NCI-H748 (cell line): ENCODE results near the gene DHX8.
A peak's percentile ranks its signal among the peaks of the same experiment; 100 is the strongest.
"Not testable (repeated sequence)": the region's sequence is repeated elsewhere in the genome, so short reads cannot be mapped to it uniquely, and the experiment has no call there.

Experiments
- DNase-seq: peaks from one replicate; lab custom pipeline; 2025; ENCODE audit not compliant: unreplicated experiment; lab: John Stamatoyannopoulos, UW

Gene DHX8

DNA sequence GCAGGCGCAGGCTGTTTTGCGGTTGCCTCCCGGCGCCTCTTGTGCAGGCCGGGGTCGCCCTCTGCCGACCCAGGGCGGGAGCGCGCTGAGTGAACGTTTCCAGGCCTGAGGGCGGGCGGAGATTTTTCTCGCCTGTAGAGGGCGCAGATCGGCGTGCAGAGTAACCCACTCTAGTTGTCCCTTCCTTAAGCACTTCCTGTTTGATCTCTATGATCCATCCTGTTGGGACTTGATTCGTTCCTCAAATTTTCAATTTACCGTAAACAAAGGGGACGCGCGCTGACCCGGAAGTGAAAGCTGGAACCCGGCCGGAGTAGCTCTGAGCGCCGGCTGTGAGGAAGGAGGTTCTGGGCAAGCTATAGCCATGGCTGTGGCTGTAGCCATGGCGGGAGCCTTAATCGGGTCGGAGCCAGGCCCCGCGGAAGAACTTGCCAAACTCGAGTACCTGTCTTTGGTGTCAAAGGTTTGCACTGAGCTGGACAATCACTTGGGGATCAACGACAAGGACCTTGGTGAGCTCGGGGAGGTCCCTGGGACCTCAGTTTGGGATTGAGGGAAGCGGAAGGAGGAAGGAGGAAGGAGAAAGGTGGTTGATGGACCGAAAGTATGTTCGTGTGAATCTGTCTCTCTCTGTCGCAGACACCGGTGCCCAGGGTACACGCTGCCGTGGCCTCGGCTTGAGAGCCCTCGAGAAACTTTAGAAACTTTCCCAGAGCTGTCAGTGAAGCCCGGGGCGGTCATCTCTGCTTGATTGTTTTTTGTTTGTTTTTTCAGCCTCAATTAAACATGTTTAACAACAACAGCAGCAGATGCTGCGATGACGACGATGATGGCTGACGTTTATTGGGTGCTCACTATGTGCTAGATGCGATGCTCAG lies at the start of gene DHX8:
TSS of gene DHX8 (plus strand) at position 302 of the 878 bp plus-strand sequence. CDS start at position 365, 63 bp downstream.
- DNase-seq, result peak; percentile 99

DNA sequence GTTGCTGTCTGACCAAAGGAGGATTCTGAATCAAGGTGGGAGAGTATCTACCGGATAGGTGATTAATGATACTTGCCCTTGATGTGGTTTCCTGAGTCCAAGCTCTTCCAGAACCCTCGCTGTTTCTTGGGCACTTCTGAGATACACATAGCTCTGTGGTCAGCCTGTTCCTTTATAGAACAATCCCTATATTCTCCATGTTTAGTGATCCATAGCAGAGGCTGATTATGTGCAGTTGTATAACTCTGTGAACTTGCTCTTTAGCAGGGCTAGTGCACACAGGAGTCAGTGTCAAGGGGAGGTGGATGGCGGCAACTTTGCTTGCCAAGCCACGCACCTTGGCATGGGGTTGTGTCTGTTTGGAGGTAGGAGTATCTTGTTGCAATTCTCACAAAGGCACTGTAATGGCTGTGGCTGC lies 48.9 kb upstream of the DHX8 start:
- no peak for DNase-seq

DNA sequence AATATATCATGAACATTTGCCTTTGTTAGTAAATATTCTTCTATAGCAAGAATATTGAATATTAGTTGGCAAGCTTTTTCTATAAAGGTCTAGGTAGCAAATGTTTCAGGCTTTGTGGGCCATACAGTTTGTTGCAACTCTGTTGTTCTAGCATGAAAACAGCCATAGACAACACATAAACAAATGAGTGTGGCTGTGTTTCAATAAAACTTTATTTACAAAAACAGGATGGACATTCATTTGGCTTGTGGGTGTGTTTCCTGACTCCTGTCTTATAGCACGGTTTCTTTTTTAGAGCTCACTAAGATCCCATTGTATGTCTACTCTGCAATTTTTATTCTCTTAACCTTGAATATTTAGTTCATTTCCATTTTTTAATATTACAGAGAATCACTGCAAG lies 46.0 kb upstream of the DHX8 start:
- no peak for DNase-seq

DNA sequence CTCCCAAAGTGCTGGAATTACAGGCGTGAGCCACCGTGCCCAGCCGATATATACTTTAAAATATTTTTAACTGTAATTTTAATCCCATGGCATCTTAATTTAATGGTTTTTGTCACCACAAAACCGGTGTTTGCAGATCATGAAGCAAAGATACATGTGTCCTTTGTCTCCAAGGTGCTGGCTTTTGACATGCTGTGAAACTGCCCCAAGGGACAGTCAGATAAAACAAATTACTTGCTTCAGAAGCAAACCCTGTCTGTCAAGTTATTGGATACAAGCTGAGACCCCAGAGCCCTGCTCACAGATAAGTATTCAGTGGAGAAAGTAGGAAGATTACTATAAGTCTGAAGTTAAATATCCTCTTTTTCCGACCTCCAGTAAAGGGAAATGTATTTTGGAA lies 45.1 kb upstream of the DHX8 start:
- DNase-seq, result no peak

DNA sequence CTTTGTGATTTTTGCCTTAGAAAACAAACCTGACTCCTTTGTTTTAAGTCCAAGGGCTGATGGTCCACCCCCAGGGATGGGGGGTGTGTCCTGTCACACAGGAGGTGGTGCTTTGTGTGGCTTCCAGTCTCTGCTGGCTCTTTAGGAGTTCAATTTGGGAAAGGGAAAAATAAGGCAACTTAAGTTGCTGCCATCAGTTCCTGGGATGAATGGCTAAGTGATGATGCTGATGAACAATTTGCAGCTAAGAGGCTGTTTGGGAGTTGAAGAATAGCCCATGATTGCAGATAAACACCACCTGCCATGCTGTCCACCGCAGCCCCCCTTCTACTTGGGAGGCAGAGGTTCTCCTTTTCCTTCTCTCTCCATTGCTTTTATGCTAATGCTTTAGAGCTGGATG lies 44.7 kb upstream of the DHX8 start:
- peak; percentile 35 for DNase-seq

DNA sequence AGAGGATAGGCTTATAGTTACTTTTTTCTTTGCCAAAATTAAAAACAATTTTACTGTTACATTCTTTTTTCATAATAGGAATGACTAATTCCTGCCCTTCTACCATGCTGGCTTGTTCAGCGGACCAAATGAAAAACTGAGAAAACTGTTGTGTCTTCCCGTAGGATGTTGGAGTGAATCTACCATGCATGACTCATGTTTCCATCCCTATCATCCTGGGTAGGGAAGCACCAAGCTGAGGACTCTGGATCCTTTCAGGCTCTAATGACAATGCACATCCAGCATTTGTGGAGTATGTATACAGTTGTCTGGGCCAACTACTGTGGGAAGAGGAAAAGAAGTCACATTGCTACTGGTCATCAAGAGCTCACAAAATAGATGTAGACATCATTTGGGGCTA lies 41.1 kb upstream of the DHX8 start:
- no peak for DNase-seq

DNA sequence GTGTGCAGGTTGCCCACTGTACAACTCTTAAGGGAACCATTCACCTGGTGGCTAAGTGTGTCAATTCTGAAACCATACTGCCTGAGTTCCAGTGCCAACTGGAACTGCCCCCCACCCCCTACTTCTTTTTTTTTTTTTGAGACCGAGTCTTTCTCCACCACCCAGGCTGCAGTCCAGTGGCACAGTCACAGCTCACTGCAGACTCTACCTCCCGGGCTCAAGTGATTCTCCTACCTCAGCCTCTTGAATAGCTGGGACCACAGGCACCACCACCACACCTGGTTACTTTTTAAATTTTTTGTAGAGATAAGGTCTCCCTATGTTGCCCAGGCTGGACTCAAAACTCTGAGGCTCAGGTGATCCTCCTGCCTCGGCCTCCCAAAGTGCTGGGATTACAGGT lies 40.4 kb upstream of the DHX8 start:
- DNase-seq, result no peak

DNA sequence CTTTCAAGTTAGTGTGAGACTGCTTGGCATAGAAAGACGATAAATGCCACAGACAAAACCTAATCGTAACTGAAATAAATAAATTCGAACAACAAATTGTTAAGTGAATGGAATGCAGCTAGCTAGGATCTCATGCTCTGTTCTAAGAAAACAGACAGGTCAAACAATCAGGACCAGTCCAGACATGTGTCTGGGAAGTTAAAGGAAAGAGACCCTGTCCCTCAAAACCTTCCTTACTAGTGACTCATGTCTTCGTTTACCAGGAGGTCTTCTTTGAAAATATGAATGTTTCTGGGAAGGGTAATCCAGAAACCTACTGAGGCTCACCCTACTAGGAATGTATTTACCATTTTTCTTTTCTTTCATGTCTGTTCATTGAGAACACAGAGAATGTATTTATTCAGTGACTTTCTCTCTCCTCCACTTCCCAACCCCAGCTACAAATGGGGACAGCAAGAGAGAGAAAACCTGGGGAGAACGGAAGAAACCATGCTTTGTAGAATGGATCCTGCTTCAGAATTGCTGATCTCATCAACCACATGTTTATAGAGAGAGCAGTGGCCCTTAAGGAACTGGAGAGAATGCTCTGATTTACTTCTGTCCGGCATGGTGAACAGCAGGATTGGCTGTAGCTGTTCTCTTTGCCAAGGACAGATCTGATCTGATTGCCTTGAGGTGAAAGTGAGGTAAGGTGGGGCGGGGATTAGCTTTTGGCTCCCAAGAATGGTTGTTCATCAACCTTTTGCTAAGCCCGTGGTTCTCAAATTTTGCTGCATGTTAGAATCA lies 39.4 kb upstream of the DHX8 start:
- DNase-seq, result no peak

DNA sequence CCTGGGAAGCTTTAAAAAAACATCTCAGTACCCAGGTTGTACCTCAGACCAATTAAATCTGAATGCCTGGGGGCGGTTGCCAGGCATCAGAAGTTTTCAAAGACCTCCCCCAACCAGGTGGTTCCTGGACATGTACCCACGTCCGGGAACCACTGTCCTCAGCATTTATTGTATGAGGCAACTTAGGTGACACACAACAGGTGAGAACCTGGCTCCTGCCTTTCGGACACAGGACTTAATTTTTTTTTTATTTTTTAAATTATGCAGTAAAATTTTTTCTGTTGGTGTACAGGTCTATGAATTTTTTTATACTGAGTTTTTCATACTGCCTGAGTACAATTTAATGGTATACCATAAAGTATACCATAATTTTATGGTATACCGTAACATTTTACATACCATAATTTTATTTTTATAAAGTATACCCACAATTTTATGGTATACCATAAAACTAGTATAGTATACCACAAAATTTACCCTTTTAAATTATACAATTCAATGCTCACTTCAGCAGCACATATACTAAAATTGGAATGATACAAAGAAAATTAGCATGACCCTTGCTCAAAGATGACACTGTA lies 38.7 kb upstream of the DHX8 start:
- peak; percentile 15 for DNase-seq

DNA sequence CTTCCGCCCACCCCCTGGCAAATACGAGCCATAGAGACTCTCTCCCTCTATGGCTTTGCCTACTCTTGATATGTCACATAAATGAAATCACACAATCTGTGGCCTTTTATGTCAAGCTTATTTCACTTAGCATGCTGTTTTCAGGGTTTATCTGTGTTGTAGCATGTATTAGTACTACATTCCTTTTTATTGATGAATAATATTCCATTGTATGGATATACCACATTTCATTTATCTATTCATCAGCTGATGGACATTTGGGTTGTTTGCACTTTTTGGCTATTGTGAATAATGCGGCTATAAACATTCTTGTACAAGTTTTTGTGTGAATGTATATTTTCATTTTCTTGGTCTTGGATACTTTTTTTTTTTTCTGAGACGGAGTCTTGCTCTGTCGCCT lies 37.0 kb upstream of the DHX8 start:
- DNase-seq, result no peak

DNA sequence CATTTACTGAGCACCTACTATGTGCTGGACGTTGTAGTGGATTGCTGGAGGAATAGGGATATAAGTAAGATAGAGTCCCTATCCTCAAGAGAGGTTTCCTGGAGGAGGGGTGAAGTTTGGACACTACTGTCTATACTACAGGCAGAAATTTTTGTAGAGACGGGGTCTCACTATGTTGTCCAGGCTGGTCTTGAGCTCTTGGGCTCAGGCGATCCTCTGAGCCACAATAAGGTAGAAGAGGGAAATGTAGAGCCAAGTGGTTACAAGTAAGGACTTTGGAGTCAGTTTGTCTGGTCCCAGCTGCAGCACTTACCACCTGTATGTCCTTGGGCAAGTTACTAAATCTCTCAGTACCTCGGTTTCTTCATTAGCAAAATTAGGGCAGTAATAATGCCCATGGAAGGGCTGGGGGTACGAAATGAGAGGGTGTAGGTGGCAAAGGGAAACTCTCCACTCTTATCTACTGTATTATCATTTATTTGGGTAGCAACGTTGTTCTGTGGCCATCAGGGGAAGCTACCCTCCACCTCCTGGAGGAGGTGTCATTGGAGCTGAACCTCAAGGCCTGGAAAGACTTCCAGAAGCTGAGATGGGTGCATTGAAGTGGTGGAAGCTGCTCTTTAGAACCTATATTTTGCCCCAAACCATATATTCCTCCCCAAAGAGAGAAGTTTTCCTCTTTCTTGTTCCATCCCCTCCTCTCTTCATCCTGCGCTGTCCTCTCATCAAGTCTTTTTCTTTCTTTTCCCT lies 34.9 kb upstream of the DHX8 start:
- no peak for DNase-seq

DNA sequence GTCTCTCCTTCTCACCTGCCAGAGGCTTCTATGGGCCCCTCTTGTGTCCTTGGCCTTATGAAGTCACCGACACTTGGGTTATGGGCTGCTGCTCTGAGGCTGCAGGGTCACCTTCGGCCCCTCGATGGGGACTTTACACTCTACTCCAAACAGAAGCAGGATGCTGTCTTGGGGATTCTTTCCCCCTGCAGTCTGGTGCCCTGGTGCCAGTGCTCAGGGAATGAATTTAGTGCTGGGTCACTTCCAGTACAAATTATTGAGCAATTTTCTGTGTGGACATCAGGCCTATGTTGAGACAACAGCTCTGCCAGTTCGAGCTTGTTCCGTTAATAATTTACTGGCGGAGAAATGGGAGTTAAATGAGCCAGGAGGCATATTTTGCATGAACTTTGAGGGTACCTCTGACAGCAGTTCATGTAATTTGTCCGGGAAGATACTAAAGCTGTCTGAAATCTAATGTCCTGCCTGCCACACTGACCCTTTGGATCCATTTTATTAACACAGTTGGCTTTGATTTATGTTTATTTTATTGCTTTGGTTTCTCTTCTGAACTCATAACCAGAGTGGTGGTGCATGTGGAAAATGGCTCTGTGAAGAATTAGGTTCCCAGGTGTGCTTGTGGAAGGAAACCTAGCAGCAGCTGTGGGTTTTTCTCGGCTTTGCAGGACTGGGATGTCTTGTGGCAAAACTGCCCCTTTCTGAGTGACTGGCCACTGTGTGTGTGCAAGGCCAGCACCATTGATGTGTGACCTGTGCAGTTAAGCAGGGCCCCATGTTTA lies 34.1 kb upstream of the DHX8 start:
- no peak for DNase-seq

DNA sequence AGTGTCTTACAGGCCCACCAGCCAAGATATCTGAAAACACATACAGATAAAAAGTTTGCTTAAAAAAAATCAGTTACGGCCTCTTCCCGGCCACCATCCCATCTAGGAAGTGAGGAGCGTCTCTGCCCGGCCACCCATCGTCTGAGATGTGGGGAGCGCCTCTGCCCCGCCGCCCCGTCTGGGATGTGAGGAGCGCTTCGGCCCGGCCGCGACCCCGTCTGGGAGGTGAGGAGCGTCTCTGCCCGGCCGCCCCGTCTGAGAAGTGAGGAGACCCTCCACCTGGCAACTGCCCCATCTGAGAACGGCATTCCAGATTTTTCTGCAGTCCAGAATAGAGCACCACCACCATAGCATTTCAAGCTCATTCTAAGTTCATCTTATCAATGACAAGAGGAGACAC lies 33.0 kb upstream of the DHX8 start:
- not testable (repeated sequence) for DNase-seq

DNA sequence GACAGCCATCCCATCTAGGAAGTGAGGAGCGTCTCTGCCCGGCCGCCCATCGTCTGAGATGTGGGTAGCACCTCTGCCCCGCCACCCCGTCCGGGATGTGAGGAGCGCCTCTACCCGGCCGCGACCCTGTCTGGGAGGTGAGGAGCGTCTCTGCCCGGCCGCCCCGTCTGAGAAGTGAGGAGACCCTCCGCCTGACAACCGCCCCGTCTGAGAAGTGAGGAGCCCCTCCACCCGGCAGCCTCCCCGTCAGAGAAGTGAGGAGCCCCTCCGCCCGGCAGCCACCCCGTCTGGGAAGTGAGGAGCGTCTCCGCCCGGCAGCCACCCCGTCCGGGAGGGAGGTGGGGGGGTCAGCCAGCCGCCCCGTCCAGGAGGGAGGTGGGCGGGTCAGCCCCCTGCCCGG lies 32.0 kb upstream of the DHX8 start:
- not testable (repeated sequence) for DNase-seq

DNA sequence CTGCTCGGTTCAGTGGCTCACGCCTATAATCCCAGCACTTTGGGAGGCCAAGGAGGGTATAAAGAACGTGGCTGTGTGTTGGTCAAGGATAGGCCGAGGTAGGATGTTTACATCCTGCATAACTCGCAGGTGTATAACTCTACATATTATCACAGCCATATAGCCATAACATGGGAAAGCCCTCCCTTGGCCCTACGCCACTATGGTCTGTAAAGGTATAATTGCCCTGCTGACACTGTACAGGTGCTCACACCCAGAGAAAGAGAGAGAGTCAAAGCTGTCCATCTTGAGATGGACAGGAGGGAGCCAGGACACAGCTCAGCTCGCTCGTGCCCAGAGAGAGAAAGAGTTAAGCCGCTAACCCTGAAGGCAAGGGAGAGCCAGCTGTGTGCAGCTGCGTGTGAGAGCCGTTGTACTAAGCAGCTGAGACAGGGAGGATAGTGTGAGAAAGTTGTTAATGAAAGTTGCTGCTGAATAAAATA lies 30.4 kb upstream of the DHX8 start:
- DNase-seq, result no peak

DNA sequence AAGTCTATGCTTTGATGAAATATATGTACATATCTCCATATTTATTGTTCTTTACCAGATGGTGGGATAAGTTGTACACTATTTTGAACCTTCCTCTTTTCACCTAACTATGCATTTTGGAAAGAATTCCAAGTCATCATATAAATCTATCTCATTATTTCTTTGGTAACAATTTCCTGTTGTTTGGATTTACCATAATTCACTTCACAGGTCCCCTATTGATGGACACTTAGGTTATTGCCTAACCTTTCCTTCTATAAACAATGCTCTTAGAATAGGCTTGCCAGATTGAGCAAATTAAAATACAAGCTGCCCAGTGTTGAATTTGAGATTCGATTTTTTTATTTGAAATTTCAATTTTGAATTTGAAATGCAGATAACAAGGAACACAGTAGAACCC lies 28.9 kb upstream of the DHX8 start:
- DNase-seq, result no peak

DNA sequence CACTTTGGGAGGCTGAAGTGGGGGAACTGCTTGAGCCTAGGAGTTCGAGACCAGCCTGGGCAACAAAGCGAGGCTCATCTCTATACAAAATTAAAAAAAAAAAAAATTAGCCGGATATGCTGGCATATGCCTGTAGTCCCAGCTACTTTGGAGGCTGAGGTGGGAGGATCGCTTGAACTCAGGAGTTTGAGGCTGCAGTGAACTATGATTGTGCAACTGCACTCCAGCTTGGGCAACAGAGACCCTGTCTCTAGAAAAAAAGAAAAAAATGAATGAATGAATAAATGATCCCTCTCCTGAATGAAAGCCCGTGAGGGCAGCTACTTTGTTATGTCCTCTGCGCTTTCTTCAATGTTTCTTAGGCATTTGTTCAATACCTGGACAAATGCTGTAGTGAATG lies 27.7 kb upstream of the DHX8 start:
- DNase-seq, result no peak

DNA sequence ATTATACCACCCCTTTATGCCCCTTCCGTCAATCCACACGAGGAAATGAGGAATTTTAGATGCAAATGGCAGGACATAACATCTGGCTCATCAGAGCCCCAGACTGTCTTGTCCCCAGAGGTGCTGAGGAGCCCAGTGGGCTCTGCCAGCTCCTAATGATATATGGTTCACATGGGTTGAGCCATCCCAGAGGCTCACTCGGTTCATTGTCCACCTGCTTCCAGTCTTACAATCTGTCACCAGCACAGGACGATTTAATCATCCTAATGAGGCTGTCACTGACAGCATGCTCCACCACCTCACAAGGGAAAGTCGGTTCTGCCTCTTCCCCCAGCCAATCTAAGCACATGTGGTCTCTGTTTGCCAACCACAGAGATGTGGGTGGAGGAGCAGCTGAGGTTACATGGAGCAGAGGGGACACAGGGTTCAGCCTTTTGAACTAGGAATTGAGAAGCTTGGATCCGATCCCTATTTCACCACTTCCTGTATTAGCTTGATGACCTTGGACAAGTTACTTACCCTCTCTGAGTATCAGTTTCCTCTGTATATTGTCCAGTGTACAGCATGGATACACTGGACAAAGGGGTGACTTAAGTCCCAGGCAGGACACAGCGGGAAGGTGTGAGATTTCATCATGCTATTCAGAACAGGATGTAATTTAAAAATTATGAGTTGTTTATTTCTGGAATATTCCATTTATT lies 27.0 kb upstream of the DHX8 start:
- no peak for DNase-seq

DNA sequence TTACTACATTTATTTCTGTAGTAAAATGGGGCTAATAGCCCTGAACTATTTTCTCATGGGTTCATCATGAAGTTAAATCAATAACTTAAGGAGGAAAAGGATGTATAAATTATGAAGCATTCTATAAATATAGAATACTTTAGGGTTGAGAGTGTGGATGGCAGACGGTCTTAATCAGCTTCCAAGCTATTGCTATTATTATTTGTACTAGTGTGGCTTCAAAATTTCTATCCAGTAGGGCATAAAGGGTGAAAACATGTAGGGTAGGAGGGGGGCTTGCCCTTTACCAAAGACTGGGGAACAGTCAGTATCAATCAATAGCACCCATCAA lies 26.4 kb upstream of the DHX8 start:
- no peak for DNase-seq

DNA sequence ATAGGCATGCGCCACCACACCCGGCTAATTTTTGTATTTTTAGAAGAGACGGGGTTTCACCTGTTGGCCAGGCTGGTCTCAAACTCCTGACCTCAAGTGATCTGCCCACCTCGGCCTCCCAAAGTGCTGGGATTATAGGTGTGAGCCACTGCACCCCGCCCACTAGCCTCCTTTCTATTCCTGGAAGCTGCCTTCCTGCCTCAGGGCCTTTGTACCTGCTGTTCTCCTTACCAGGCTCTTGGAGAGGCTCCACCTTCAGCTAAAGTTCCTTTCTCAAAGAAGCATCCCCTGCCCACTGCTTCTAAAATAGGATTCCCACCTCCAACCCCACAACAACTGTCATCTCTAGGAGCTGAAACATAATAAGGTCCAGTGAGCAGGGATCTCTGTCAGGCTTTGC lies 23.9 kb upstream of the DHX8 start:
- not testable (repeated sequence) for DNase-seq
